ENCODE data around the gene GOLGA8N.
"Not testable (repeated sequence)": the region's sequence is repeated elsewhere in the genome, so short reads cannot be mapped to it uniquely, and the experiment has no call there.

Gene GOLGA8N

DNA sequence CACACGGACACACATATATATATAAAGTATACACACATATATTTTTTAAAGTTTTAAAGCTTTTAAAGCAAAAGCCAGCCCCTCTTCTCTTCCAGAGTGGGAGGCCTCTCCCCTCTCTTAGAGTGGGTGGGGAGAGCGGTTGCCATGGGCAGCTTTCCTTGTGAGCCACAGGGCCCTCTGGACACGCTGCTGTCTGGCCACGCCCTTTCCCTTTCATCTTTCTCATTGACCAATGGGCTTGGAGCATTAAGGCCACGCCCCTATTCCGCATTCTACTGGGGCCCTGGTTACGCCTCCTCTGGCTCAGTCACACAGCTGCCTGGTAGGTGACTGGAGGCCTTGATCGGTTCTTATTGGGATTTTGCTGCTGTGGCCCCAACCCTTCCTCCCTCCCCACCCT is at the start of gene GOLGA8N:
TSS of gene GOLGA8N (plus strand) at position 306 of the 400 bp plus-strand sequence.
- DNase-seq (ENCODE audit: low read depth in 2 of 2, low spot score in 1 of 2) = not testable (repeated sequence)

DNA sequence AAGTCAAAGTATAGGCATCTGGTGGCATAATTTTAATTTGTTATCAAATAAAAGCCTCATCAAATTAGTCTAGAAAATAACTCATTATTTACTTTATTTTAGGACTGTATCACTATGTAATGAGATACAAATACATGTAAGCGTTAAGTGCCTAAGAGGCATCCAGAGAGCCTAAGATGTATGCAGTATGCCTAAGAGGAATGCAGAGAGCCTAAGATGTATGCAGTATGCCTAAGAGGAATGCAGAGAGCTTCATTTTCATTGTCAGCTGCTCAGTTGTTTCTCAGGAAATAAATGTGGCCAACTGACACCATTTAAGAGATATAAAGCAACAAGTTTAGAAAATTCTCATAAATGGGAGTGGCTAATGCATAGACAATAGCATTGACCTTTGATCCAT is 49.8 kb upstream of the GOLGA8N start:
- not testable (repeated sequence) for DNase-seq (ENCODE audit: low read depth in 2 of 2, low spot score in 1 of 2)

GRCh38 chr15:32545129-32545528 is 48.1 kb upstream of the GOLGA8N start:
- DNase-seq (ENCODE audit: low read depth in 2 of 2, low spot score in 1 of 2) = not testable (repeated sequence)

GRCh38 chr15:32554587-32554986 is 38.7 kb upstream of the GOLGA8N start:
- DNase-seq (ENCODE audit: low read depth in 2 of 2, low spot score in 1 of 2) = not testable (repeated sequence)

GRCh38 chr15:32562198-32562597 is 31.1 kb upstream of the GOLGA8N start:
- DNase-seq (ENCODE audit: low read depth in 2 of 2, low spot score in 1 of 2) = not testable (repeated sequence)

DNA sequence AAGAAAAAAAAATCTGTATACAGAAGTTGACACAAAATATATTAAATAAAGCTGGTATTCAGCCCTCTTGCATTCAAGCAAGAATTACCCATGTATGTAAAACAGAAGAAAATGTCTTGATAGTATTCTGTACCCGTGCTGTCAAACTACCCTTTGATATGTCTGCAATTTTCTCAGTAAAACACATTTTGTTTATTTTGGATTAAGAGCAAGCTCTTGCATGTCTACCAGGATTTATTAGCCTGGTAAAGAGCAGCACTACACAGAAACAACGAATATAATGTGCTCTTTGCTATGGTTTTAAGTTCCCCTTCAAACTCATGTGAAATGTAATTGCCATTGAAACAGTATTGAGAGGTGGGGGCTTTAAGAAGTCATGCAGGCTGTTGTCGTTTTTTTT is 24.3 kb upstream of the GOLGA8N start:
- not testable (repeated sequence) for DNase-seq (ENCODE audit: low read depth in 2 of 2, low spot score in 1 of 2)

- DNase-seq (ENCODE audit: low read depth in 2 of 2, low spot score in 1 of 2) = not testable (repeated sequence)
Measured at GRCh38 chr15:32578482-32578881, 14.8 kb upstream of the GOLGA8N start.

DNA sequence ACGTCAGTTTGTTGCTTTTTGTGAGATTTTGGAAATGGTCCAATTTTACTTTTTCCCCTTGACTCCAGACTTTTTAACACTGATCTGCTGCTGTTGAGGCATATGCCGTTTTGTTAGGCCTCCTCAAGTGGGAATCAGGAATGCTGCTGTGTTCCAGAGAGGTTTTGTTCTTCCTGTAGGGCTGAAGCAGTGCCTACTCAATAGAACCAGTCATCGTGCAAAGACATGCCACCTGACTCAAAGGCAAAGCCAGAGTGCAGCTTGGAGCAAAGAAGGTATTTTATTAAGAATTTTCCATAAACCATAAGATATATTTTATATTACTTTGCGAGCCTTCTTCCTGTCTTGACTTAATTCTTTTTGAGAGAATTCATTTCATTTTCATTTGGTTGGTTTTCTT is 7.4 kb upstream of the GOLGA8N start:
- DNase-seq (ENCODE audit: low read depth in 2 of 2, low spot score in 1 of 2) = not testable (repeated sequence)

- not testable (repeated sequence) for DNase-seq (ENCODE audit: low read depth in 2 of 2, low spot score in 1 of 2)
Measured at GRCh38 chr15:32609518-32609917, 16.3 kb downstream of the GOLGA8N start.

- DNase-seq (ENCODE audit: low read depth in 2 of 2, low spot score in 1 of 2) = not testable (repeated sequence)
Measured at GRCh38 chr15:32610719-32611118, 17.5 kb downstream of the GOLGA8N start.

DNA sequence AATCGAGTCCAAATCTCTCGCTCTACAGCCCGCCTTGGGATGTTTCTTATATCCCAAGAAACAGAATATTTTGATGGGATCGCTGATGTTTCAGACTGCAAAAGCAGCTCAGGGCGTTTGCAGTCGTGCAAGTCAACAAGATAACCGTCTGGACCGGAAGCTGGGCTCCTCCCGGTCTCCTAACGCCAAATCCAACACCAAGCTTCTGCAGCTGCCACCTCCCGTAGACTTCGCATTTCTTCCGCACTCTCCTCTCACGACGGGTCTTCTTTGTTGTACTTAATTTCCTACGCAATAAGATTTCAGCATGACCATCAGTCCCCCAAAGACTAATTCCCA is 21.4 kb downstream of the GOLGA8N start:
- DNase-seq (ENCODE audit: low read depth in 2 of 2, low spot score in 1 of 2) = not testable (repeated sequence)

DNA sequence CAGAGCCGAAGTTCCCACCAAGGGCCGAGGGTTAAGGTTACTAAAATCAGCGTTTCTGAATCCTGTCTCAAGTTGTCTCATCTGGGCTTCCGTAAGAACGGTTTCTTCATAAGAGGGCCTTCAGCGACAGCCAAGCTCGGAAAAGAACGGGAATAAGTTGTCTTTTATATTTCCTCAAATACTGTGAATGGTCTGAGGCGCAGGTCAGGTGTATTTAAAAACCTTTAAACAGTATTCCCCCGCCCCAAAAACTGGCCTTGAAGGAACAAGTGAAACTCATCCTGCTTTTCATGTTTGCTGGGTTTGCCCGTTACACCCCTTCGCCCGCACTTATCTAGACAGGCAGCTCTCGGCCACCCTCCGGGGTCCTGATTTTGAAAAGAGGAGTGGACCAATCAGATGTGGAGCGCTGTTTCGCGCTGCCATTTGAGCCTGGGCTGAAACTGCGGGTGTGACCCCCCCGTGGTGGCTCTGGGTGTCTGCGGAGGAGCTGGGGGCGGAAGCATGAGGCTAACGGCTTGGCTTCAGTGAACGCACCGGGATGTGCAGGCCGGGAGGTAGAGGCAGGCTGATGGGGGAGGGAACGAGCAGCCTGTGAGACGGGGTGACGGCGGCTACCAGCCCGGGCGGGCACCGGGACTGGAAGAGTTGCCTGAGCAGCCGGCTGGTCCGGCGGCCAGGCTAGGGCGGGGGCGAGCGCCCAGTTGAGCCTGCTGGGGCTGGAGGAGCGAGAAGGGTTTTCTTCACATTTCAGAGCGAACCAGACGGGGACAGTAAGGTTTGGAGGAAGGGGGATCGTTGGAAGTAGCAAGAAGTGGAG is 22.0 kb downstream of the GOLGA8N start, which contains the start of gene ARHGAP11A:
TSS of gene ARHGAP11A (plus strand) at position 454 of the 820 bp plus-strand sequence. CDS start 708 bp downstream, outside the sequence.
- DNase-seq (ENCODE audit: low read depth in 2 of 2, low spot score in 1 of 2) = peak; percentile 43 to 65

GRCh38 chr15:32615871-32616426 is 22.7 kb downstream of the GOLGA8N start:
- not testable (repeated sequence) for DNase-seq (ENCODE audit: low read depth in 2 of 2, low spot score in 1 of 2)

DNA sequence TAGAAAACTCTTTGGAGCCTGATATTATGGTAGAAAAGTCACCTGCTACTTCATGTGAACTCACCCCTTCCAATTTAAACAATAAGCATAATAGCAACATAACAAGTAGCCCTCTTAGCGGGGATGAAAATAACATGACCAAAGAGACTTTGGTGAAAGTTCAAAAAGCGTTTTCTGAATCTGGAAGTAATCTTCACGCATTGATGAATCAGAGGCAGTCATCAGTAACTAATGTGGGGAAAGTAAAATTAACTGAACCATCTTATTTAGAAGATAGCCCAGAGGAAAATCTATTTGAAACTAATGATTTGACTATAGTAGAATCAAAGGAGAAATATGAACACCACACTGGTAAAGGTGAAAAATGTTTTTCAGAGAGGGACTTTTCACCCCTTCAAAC is 43.2 kb downstream of the GOLGA8N start:
- DNase-seq (ENCODE audit: low read depth in 2 of 2, low spot score in 1 of 2) = no peak

DNA sequence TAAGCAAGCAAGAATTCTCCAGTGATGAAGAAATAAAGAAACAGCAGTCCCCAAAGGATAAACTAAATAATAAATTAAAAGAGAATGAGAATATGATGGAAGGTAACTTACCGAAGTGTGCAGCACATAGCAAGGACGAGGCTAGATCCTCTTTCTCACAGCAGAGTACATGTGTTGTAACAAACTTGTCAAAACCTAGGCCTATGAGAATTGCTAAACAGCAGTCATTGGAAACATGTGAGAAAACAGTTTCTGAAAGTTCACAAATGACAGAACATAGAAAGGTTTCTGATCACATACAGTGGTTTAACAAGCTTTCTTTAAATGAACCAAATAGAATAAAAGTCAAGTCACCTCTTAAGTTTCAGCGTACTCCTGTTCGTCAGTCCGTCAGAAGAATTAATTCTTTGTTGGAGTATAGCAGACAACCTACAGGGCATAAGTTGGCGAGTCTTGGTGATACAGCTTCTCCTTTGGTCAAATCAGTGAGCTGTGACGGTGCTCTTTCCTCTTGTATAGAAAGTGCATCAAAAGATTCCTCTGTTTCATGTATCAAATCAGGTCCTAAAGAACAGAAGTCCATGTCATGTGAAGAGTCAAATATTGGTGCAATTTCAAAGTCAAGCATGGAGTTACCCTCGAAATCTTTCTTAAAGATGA is 43.8 kb downstream of the GOLGA8N start:
- DNase-seq (ENCODE audit: low read depth in 2 of 2, low spot score in 1 of 2) = no peak

DNA sequence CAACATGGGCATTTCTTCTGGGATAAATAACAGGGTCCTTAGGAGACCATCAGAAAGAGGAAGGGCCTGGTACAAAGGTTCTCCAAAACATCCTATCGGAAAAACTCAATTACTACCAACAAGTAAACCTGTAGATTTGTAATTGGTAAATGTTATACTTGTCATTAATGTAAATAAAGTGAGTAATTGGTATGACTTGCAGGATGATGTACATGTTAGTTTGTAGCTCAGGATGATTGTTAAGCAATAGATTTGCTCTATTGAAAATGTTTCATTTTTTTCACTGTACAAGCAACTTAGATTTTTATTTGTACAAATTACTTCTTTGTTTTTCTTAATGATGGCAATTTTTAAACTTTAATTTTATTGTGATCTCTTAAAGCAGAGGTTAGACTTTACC is 44.4 kb downstream of the GOLGA8N start:
- no peak for DNase-seq (ENCODE audit: low read depth in 2 of 2, low spot score in 1 of 2)

- DNase-seq (ENCODE audit: low read depth in 2 of 2, low spot score in 1 of 2) = no peak
Measured at GRCh38 chr15:32641517-32642059, 48.3 kb downstream of the GOLGA8N start, which contains the start of gene SCG5. Gene SCG5 (plus strand): TSS chr15:32641710. CDS start chr15:32643593, 1,883 bp downstream.

- no peak for DNase-seq (ENCODE audit: low read depth in 2 of 2, low spot score in 1 of 2)
Measured at GRCh38 chr15:32642667-32643435, 49.6 kb downstream of the GOLGA8N start.

GRCh38 chr15:32643907-32644445 is 50.7 kb downstream of the GOLGA8N start:
- DNase-seq (ENCODE audit: low read depth in 2 of 2, low spot score in 1 of 2) = no peak

DNA sequence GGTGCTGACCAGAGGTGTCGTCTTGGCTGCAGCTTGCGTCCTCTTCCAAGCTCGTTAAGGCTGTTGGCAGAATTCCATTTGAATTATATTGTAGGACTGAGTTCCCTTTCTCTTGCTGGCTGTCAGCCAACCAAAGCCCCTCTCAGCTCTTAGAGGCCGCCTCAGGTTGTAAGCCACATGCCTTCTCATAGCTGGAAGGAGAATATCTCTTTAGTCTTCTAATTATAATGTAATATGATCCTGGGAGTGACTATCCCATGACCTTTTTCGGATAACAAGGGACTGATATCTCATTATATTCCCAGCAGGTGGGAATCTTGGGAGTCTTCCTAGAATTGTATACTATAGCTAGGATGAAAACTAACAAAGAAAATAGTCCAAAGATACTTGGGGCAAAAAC is 53.0 kb downstream of the GOLGA8N start:
- DNase-seq (ENCODE audit: low read depth in 2 of 2, low spot score in 1 of 2) = no peak

- no peak for DNase-seq (ENCODE audit: low read depth in 2 of 2, low spot score in 1 of 2)
Measured at GRCh38 chr15:32649342-32649741, 56.1 kb downstream of the GOLGA8N start.
